UCSD-AML1 (cell line): Measurements from ENCODE around the gene PFN3.
A peak's percentile ranks its signal among the peaks of the same experiment; 100 is the strongest.

Source experiments
- DNase-seq: peaks from one replicate; lab custom pipeline; 2025; ENCODE audit not compliant: unreplicated experiment; lab: John Stamatoyannopoulos, UW

PFN3 gene

GRCh38 chr5:177396807-177397206, 3.7 kb downstream of the PFN3 start:
- DNase-seq: no peak

- DNase-seq: no peak
Observed at GRCh38 chr5:177396078-177396477, 4.4 kb downstream of the PFN3 start.

- no peak for DNase-seq
Observed at GRCh38 chr5:177393990-177394389, 6.5 kb downstream of the PFN3 start.

- DNase-seq: peak; percentile 61
Observed at GRCh38 chr5:177393206-177393765, 7.2 kb downstream of the PFN3 start.

- peak; percentile 58 for DNase-seq
Observed at GRCh38 chr5:177392765-177393164, 7.7 kb downstream of the PFN3 start.

- peak; percentile 84 for DNase-seq
Observed at GRCh38 chr5:177390363-177391300, 9.8 kb downstream of the PFN3 start.

GRCh38 chr5:177389241-177390169, 11.0 kb downstream of the PFN3 start:
- DNase-seq: peak; percentile 54

- DNase-seq: no peak
Observed at GRCh38 chr5:177388521-177389052, 11.9 kb downstream of the PFN3 start.

- no peak for DNase-seq
Observed at GRCh38 chr5:177387405-177387804, 13.1 kb downstream of the PFN3 start.

- no peak for DNase-seq
Observed at GRCh38 chr5:177386542-177386941, 13.9 kb downstream of the PFN3 start.

GRCh38 chr5:177385720-177386119, 14.7 kb downstream of the PFN3 start:
- DNase-seq: peak; percentile 43

- DNase-seq: no peak
Observed at GRCh38 chr5:177384134-177384533, 16.3 kb downstream of the PFN3 start, which contains the start of gene SLC34A1. SLC34A1 (plus strand) TSS chr5:177384434; CDS start chr5:177385742, 1,308 bp downstream.

- no peak for DNase-seq
Observed at GRCh38 chr5:177383181-177383580, 17.3 kb downstream of the PFN3 start.

GRCh38 chr5:177382423-177383029, 17.9 kb downstream of the PFN3 start:
- DNase-seq: peak; percentile 49

- no peak for DNase-seq
Observed at GRCh38 chr5:177380805-177381126, 19.7 kb downstream of the PFN3 start.

- peak; percentile 35 for DNase-seq
Observed at GRCh38 chr5:177378884-177379883, 21.3 kb downstream of the PFN3 start.

GRCh38 chr5:177377851-177378776, 22.3 kb downstream of the PFN3 start:
- DNase-seq: no peak

- DNase-seq: no peak
Observed at GRCh38 chr5:177376107-177376506, 24.4 kb downstream of the PFN3 start.
